GM12878 (cell line): ENCODE results near the gene ARHGAP45. TPM values are rescaled to one million over a fixed set of nuclear protein-coding genes. Genes with fewer than 3 reads are reported as not detected.
A peak's percentile ranks its signal among the peaks of the same experiment; 100 is the strongest.

Experiments used
- ASH2L ChIP-seq: fragments of 300-600, 200-600 bp; sonication (generic); IDR thresholded peaks from 2 replicates; pipeline ENCODE4 v1.6.1; 2017; ENCODE audit warnings: low read depth, mild to moderate bottlenecking, borderline replicate concordance
- CTCF ChIP-seq, 3 experiments: IDR thresholded peaks in 2 of 3; conservative IDR thresholded peaks in 1 of 3; 2 replicates each; pipeline ENCODE4 v1.5.1; 2011; ENCODE audit warnings: low read depth in 3 of 3, low read length in 3 of 3, mild to moderate bottlenecking in 3 of 3, control low read depth in 2 of 3, moderate library complexity in 2 of 3, inconsistent platforms in 1 of 3, mixed read lengths in 1 of 3; ENCODE audit not compliant: control insufficient read depth in 2 of 3, insufficient read depth in 1 of 3; ENCODE audit errors: extremely low read depth in 1 of 3
- HDAC2 ChIP-seq: fragments of 200-600 bp; sonication (generic); IDR thresholded peaks from 2 replicates; pipeline ENCODE4 v1.6.1; 2017
- IRF3 ChIP-seq: fragments of 450-650 bp; IDR thresholded peaks from 2 replicates; pipeline ENCODE4 v1.6.1; 2014; ENCODE audit warnings: mild to moderate bottlenecking
- KAT2A ChIP-seq: conservative IDR thresholded peaks from 2 replicates; pipeline ENCODE4 v1.6.1; 2011; ENCODE audit warnings: low read depth, low read length; ENCODE audit not compliant: control insufficient read depth
- MAX ChIP-seq: IDR thresholded peaks from 2 replicates; pipeline ENCODE4 v1.6.1; 2012; ENCODE audit warnings: low read depth, low read length, improper control_type of control experiment
- MXI1 ChIP-seq: fragments of 150-350 bp; IDR thresholded peaks from 2 replicates; pipeline ENCODE4 v1.6.1; 2011; ENCODE audit warnings: low read depth, mild to moderate bottlenecking, inconsistent platforms, low read length, improper control_type of control experiment
- MYC ChIP-seq: IDR thresholded peaks from 2 replicates; pipeline ENCODE4 v1.6.1; 2011; ENCODE audit warnings: mild to moderate bottlenecking, low read length, moderate library complexity, inconsistent platforms; ENCODE audit not compliant: insufficient read depth, insufficient replicate concordance, insufficient read length, severe bottlenecking
- NR2C2 ChIP-seq: IDR thresholded peaks from 2 replicates; pipeline ENCODE4 v1.6.1; 2011; ENCODE audit warnings: borderline replicate concordance, low read depth; ENCODE audit not compliant: control insufficient read depth, insufficient read length
- POLR2AphosphoS2 ChIP-seq: IDR thresholded peaks from 2 replicates; pipeline ENCODE4 v1.6.1; 2011; ENCODE audit warnings: low read depth, mild to moderate bottlenecking, low read length, improper control_type of control experiment, moderate library complexity
- RB1 ChIP-seq: fragments of 450-650 bp; formaldehyde crosslinking; IDR thresholded peaks from 2 replicates; pipeline ENCODE4 v1.6.1; 2017; ENCODE audit warnings: mild to moderate bottlenecking, borderline replicate concordance
- SIN3A ChIP-seq: IDR thresholded peaks from 2 replicates; pipeline ENCODE4 v1.6.1; 2012; ENCODE audit warnings: low read depth, low read length, improper control_type of control experiment
- SREBF1 ChIP-seq: IDR thresholded peaks from 2 replicates; pipeline ENCODE4 v1.6.1; 2012; ENCODE audit warnings: mild to moderate bottlenecking, low read length
- SUZ12 ChIP-seq: fragments of 200-600 bp; sonication (generic); IDR thresholded peaks from one replicate; pipeline ENCODE4 v1.6.1; 2018; ENCODE audit warnings: antibody characterized with exemption, mild to moderate bottlenecking; ENCODE audit not compliant: unreplicated experiment
- ZBED1 ChIP-seq: IDR thresholded peaks from 2 replicates; pipeline ENCODE4 v1.6.1; 2016; ENCODE audit warnings: borderline replicate concordance
- ZBTB4 ChIP-seq: fragments of 450-650 bp; formaldehyde crosslinking; IDR thresholded peaks from 2 replicates; pipeline ENCODE4 v1.4.0; 2022; ENCODE audit warnings: mild to moderate bottlenecking, moderate library complexity
- ZSCAN29 ChIP-seq: fragments of 450-650 bp; IDR thresholded peaks from 2 replicates; pipeline ENCODE4 v1.6.1; 2017; ENCODE audit warnings: mild to moderate bottlenecking, moderate library complexity
- polyA plus RNA-seq, 11 experiments: library from polyadenylated mRNA; depleted of rRNA in 4 of 11; unstranded in 6 of 11; stranded (reverse) in 5 of 11; fragments of >200 nt; fragmentation: Nextera tagmentation in 4 of 11; fragmentation: Illumina TruSeq in 1 of 11; extraction: Ambion mirVana in 4 of 11; extraction: Trizol in 1 of 11; gene quantifications; 1 replicate in 1 of 11; 2 replicates in 10 of 11; pipeline versions ENCODE4 v1.2.1 to v1.2.3, GENCODE V29; 2011 to 2016; ENCODE audit warnings: inconsistent platforms in 2 of 11, missing spikeins in 2 of 11, low read depth in 1 of 11
- total RNA-seq, 4 experiments: library from RNA; depleted of rRNA in 3 of 4; stranded (reverse); fragments of >200 nt in 3 of 4; fragmentation: Illumina TruSeq in 1 of 4; extraction: Trizol in 1 of 4; gene quantifications; 2 replicates each; pipeline versions ENCODE4 v1.2.1 to v1.2.3, GENCODE V29; 2013 to 2021
- TF ChIP-seq, protein P1 (sequence below): fragments of 450-650 bp; IDR thresholded peaks from 2 replicates; pipeline ENCODE4 v1.6.1; 2016; ENCODE audit warnings: mild to moderate bottlenecking
- TF ChIP-seq, protein P2 (sequence below): fragments of 450-650 bp; IDR thresholded peaks from 2 replicates; pipeline ENCODE4 v1.6.1; 2017; ENCODE audit warnings: antibody characterized with exemption, mild to moderate bottlenecking, moderate library complexity

The ARHGAP45 gene
- total and polyA plus RNA-seq, 10 of the 15 experiments (the other 5 are each of a cell fraction or from before 2014, with no cell fraction given): 1.4 to 151 (median 59.9) TPM

DNA sequence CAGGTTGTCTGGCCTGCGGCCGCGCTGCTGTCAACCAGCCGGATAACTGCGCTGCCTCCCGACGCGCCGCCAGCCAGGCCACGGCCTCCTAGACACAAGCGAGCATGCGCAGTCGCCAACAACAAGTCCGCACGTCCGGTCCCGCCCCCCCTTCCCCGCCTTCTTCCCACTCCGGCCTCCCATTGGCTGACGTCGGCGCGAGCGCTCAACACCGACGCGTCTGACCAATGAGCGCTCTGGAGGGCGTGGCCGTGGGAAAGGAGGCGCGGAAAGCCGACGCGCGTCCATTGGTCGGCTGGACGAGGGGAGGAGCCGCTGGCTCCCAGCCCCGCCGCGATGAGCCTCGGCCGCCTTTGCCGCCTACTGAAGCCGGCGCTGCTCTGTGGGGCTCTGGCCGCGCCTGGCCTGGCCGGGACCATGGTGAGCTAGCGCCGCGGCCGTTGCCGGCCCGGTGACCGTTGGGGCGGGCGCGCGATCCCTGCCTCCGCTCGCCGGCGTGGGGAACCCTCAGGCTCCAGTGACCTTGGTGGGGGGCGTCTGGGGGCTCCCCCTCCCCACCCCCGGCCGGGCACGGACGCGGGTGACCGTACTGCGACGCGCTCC lies 36.8 kb downstream of the ARHGAP45 start, which contains the start of gene GPX4 (continued):
- TF ChIP-seq NR2C2: no peak
- TF ChIP-seq CTCF (IDR thresholded peaks at IDR 0.05 in 2 of 3, conservative IDR thresholded peaks at IDR 0.05 in 1 of 3; ENCODE audit: control insufficient read depth in 2 of 3, extremely low read depth in 1 of 3, insufficient read depth in 1 of 3, low read depth in 3 of 3, low read length in 3 of 3): no peak
- no peak for TF ChIP-seq KAT2A
- 0 out of 2 replicates have a peak, but pooled peaks have one; percentile 23 for TF ChIP-seq ZSCAN29
- no peak for TF ChIP-seq SREBF1
- no peak for TF ChIP-seq HDAC2
- TF ChIP-seq, protein P1, sequence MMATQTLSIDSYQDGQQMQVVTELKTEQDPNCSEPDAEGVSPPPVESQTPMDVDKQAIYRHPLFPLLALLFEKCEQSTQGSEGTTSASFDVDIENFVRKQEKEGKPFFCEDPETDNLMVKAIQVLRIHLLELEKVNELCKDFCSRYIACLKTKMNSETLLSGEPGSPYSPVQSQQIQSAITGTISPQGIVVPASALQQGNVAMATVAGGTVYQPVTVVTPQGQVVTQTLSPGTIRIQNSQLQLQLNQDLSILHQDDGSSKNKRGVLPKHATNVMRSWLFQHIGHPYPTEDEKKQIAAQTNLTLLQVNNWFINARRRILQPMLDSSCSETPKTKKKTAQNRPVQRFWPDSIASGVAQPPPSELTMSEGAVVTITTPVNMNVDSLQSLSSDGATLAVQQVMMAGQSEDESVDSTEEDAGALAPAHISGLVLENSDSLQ: peak; percentile 62
- TF ChIP-seq ZBED1: no peak
- no peak; the same call in 1 of the 2 replicates for TF ChIP-seq RB1
- no peak for TF ChIP-seq ZBTB4 (CRISPR knock-in tag)
- 0 out of 2 replicates have a peak, but pooled peaks have one; percentile 25 for TF ChIP-seq MXI1
- TF ChIP-seq IRF3: peak; percentile 75
- TF ChIP-seq MAX: no peak; the same call in 1 of the 2 replicates
- no peak for TF ChIP-seq ASH2L
- no peak for TF ChIP-seq SUZ12
- TF ChIP-seq, protein P2, sequence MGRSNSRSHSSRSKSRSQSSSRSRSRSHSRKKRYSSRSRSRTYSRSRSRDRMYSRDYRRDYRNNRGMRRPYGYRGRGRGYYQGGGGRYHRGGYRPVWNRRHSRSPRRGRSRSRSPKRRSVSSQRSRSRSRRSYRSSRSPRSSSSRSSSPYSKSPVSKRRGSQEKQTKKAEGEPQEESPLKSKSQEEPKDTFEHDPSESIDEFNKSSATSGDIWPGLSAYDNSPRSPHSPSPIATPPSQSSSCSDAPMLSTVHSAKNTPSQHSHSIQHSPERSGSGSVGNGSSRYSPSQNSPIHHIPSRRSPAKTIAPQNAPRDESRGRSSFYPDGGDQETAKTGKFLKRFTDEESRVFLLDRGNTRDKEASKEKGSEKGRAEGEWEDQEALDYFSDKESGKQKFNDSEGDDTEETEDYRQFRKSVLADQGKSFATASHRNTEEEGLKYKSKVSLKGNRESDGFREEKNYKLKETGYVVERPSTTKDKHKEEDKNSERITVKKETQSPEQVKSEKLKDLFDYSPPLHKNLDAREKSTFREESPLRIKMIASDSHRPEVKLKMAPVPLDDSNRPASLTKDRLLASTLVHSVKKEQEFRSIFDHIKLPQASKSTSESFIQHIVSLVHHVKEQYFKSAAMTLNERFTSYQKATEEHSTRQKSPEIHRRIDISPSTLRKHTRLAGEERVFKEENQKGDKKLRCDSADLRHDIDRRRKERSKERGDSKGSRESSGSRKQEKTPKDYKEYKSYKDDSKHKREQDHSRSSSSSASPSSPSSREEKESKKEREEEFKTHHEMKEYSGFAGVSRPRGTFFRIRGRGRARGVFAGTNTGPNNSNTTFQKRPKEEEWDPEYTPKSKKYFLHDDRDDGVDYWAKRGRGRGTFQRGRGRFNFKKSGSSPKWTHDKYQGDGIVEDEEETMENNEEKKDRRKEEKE: no peak
- TF ChIP-seq SIN3A: peak; percentile 51; the same call in 1 of the 2 replicates
- peak; percentile 97 for TF ChIP-seq POLR2AphosphoS2
- TF ChIP-seq MYC: no peak
